NCI-H460 (cell line): ENCODE measurements around the gene ZNF787. TPM values are rescaled to one million over a fixed set of nuclear protein-coding genes. Genes with fewer than 3 reads are reported as not detected.

Experiments
- DNase-seq: peaks from one replicate; pipeline ENCODE4 v3.0.0-alpha.2; 2016; ENCODE audit warnings: low read depth; ENCODE audit errors: extremely low read depth
- total RNA-seq: library from RNA; depleted of rRNA; stranded (reverse); fragments of >200 nt; shearing (Covaris generic); gene quantifications from 2 replicates; pipeline ENCODE4 v1.2.3, GENCODE V29; 2014

Gene ZNF787
- total RNA-seq, 1 experiment from 2014 or later, result 26.8 TPM

GRCh38 chr19:56123266-56123891 lies 2.3 kb upstream of the ZNF787 start:
- DNase-seq, result no peak

DNA sequence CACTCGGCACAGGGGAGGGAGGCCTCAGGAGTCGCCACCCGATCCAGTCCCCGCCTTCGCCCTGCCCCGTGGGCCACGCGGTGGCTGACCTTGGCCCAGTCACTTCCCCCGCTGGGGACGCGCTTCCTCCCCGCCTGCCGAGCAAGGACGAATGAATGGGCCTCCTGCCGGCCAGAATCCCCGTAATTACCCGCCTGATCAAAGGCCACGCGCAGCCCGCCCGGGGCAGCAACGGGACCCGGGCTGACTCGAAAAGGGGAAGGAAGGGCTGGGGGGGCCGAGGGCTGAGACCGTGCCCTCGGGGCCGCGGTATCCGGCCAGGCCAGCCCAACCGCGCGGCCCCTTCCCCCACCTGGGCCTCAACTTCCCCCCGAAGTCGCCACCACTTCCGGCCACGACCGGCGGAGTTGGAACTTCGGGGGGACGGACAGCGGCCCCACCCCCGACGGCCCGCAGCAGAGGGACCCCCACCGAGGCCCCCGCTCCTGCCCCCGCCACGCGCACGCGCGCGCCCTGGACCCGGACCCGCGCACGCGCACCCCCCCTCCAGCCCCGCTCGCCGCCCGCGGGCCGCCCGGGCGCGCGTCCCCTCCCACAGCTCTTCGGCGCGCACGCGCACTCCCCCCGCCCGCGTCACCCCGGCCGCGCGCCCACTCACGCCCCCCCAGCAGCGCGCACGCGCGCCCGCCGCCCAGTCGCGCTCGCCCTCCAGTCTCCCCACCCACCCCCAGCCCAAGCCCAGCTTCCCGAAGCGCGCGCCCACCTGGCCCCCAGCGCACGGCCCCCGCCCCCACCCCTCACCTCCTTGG lies 520 bp downstream of the ZNF787 start:
- DNase-seq, result peak; percentile 45

- DNase-seq, result no peak
These were observed 1.1 kb downstream of the ZNF787 start for GRCh38 chr19:56120002-56120370.

GRCh38 chr19:56119582-56119978 lies 1.5 kb downstream of the ZNF787 start:
- no peak for DNase-seq

DNA sequence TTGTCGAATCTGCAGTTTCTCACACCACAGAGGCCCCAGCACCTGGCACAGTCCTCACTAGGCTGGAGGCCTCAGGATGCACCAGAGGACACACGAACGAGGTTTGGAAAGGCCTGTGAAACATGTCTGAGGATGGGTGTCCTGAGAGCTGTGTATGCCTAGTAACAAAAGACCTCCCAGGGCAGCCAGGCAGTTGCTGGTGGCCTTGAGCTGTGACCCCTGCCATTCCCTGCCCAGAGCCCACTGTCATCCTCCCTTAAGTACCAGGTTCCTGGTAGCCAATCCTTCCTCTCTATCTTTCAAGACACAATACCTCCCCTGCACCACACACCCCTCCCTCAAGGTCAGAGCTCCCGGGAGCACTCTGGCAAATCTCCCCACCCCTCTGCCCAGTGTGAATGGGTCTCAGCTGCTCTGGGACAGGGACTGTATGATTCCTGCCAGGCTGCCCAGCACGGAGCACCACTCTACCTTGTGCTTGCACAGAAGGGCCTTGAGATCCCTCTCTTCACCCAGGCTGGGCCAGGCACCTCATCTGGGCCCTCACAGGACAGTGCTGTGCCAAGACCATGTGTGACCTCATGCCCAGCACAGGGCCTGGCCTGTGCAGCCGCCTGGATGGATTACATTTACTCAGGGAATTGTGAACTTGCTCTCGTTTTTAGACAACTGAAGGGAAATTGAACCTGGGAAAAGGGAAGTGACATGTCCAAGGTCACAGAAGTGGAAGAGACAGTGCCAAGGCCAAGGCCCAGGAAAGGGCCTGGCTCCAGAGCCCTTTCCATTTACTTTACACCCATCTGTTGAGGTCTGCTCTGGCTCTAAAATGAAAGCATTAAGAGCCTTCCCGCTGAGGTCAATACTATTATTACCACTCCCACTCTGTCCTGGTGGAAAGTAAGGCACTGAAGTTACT lies 2.2 kb downstream of the ZNF787 start:
- DNase-seq, result no peak

- no peak for DNase-seq
These were observed 3.2 kb downstream of the ZNF787 start for GRCh38 chr19:56117889-56118288.

- no peak for DNase-seq
These were observed 3.7 kb downstream of the ZNF787 start for GRCh38 chr19:56117376-56117884.

GRCh38 chr19:56116606-56117005 lies 4.5 kb downstream of the ZNF787 start:
- no peak for DNase-seq

- DNase-seq, result no peak
These were observed 5.6 kb downstream of the ZNF787 start for GRCh38 chr19:56115490-56115889.

- no peak for DNase-seq
These were observed 6.4 kb downstream of the ZNF787 start for GRCh38 chr19:56114778-56115110.

DNA sequence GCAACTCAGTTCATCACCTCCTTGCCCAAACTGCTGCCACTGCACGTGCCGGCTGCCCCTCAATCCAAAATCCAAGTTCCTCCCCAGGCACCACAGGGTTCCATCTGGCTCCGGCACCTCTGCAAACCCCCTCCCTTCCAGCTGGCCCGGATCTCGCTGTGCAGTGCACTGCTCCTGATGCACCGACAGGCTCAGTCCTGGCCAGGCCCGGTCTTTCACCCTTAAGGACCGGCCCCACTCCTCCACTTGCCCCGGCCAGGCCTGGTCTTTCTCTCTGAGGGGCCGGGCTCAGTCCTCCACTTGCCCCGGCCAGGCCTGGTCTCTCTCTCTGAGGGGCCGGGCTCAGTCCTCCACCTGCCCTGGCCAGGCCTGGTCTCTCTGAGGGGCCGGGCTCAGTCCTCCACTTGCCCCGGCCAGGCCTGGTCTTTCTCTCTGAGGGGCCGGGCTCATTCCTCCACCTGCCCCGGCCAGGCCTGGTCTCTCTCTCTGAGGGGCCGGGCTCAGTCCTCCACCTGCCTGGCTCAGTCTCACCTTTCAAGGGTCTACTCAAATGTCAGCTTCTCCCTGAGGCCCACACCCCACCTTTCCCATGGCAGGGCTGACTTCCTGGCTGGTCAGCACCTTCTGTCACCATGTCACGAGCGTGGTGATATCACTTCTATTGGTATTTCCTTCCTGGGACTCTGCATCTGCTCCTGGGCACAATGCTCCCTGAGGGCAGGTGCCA lies 6.9 kb downstream of the ZNF787 start:
- no peak for DNase-seq

- no peak for DNase-seq
These were observed 7.9 kb downstream of the ZNF787 start for GRCh38 chr19:56113074-56113632.

DNA sequence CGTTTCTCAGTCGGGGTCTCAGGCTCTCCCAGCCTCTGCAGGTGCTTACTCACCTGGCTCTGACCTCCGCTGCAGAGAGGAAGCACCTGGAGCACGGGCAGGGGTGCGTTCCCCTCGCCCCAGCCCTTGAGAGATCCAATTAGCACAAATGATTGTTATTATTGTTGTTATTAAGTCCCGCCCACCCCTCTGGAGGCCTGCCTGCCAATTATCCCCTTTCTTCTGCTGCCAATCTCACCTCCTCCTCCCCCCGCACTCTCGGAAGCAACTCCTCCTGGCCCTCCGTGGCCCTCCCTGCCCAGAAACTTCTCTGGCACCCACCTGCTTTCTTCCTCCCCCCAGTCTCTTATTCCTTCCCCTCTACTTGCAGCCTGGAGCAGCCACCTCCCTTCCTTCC lies 8.8 kb downstream of the ZNF787 start:
- no peak for DNase-seq

DNA sequence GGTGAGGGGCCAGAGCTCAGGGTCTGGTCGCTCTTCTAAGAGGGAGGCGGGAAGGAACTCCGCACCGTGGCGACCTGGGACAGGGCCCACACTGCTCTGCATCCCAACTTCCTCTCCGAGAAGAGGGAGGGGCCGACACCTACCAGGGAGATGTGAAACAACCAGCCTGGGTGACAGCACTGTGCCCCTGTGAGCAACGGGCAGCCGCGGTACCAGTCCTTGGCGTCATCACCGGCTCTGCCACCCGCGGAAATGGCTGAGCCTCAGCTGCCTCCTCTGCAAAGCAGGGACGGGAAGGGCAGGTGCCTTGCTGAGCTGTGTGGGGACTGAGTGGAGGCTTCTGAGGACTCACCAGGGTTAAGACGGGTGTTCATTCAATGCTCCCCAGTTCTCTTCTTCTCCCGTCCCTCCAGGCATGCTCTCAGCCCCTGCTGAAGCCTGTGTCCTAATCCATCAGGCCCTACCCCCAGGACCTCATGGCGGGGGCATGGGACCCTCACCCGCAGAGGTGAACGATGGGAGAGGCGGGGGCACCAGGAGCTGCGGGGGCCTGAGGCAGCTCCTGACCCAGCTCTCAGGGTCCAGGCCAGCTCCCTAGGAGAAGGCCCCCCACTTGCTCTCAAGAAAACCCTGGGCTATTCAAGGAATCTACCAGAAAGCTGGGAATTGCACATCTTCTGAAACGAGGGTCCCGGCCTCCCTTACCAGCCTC lies 9.3 kb downstream of the ZNF787 start:
- peak; percentile 36 for DNase-seq

DNA sequence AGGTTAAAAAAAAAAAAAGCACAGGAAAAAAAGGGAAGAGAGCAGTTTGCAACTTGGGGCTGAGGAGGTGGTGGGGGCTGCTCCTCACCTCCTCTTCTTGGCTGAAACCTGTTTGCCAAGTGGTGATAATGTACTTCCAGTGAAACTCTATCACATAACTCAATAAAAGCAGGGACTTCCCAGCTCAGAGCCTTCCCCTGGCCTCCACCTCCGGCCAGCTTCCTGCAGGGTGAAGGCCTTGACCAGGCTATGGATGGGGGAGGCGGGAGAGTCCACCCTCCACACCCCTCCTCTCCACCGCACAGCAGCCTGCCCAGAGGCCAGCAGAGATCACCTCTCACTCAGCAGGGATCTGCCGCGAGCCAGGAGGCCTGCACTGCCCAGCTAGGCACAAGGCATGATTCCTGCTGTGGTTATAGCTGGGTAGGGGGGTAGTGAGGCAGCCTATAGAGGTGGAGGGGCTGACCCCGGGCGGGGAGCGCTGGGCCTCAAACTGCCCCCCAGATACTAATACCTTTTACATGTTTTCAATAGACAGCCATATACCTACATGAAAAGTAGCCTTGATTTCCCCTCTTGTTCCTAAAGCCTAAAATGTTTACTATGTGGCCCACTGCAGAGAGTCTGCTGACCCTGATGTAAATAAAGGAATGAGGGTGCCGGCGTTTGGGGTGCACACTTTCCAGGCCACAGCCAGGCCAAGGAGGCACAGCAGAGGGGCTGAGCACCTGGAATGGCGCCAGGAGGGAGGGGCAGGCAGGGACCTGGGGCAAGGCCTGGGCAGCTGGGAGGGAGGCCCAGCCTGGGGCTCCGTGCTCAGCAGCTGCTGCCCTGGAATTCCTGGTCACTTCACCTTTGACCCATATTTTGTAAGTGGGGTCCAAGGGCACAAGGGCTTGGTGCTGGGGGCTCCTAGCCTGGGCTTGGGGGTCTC lies 10.3 kb downstream of the ZNF787 start:
- DNase-seq, result no peak

DNA sequence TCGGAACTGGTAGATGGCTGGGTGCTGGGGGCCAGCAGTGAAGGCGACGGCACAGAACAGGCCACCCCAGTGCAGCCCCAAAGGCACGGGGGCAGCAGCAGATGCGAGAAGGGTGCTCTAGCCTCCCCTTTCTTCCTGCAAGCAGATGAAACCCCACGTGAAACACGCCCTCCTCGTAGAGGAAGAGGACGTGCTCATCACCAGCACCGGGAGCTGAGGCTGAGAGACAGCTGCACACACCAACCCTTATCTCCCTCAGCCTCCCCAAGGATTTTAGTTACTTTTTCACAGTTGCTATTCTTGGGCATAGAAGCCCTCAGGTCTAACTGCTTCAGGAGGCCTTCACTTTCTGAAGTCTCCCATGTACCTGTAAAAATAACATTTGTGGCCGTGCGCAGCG lies 11.9 kb downstream of the ZNF787 start:
- DNase-seq, result no peak

- DNase-seq, result no peak
These were observed 12.5 kb downstream of the ZNF787 start for GRCh38 chr19:56108447-56109195.
